Measurements from ENCODE around the gene TMEM125.

The TMEM125 gene

GRCh38 chr1:43303471-43304313, 33.9 kb downstream of the TMEM125 start:
- Histone ChIP-seq H3K4me3 (ENCODE audit: severe bottlenecking) (no peak overlapping the region), H3K9me3 (ENCODE audit: severe bottlenecking) (no peaks in the 10 kb centered on the region), H3K27me3 (ENCODE audit: insufficient read depth, poor library complexity, severe bottlenecking) (no peaks in the 10 kb centered on the region), H3K27ac (ENCODE audit: poor library complexity, severe bottlenecking) (no peak overlapping the region), H3K36me3 (ENCODE audit: low read depth) (no peaks in the 10 kb centered on the region), H3K4me1 (ENCODE audit: insufficient read depth, poor library complexity, severe bottlenecking) (no peaks in the 10 kb centered on the region)
- ATAC-seq (ENCODE audit: low read depth) (no peak), DNase-seq (ENCODE audit: low spot score) (no peak)
- no peak for TF ChIP-seq CTCF (IDR thresholded peaks at IDR 0.05; ENCODE audit: poor library complexity, severe bottlenecking)

GRCh38 chr1:43304314-43304681, 34.5 kb downstream of the TMEM125 start:
- ATAC-seq (ENCODE audit: low read depth) (no peak), DNase-seq (ENCODE audit: low spot score) (no peak)
- Histone ChIP-seq H3K4me1 (ENCODE audit: insufficient read depth, poor library complexity, severe bottlenecking) (no peaks in the 10 kb centered on the region), H3K27me3 (ENCODE audit: insufficient read depth, poor library complexity, severe bottlenecking) (no peaks in the 10 kb centered on the region), H3K4me3 (ENCODE audit: severe bottlenecking) (no peak overlapping the region), H3K9me3 (ENCODE audit: severe bottlenecking) (no peaks in the 10 kb centered on the region), H3K27ac (ENCODE audit: poor library complexity, severe bottlenecking) (no peak overlapping the region), H3K36me3 (ENCODE audit: low read depth) (no peaks in the 10 kb centered on the region)
- no peak for TF ChIP-seq CTCF (IDR thresholded peaks at IDR 0.05; ENCODE audit: poor library complexity, severe bottlenecking)

GRCh38 chr1:43304771-43305300, 35.1 kb downstream of the TMEM125 start:
- Histone ChIP-seq H3K9me3 (ENCODE audit: severe bottlenecking) (no peaks in the 10 kb centered on the region), H3K27ac (ENCODE audit: poor library complexity, severe bottlenecking) (no peak overlapping the region), H3K4me3 (ENCODE audit: severe bottlenecking) (no peak overlapping the region), H3K27me3 (ENCODE audit: insufficient read depth, poor library complexity, severe bottlenecking) (no peaks in the 10 kb centered on the region), H3K4me1 (ENCODE audit: insufficient read depth, poor library complexity, severe bottlenecking) (no peaks in the 10 kb centered on the region), H3K36me3 (ENCODE audit: low read depth) (no peaks in the 10 kb centered on the region)
- DNase-seq (ENCODE audit: low spot score) (no peak), ATAC-seq (ENCODE audit: low read depth) (no peak)
- TF ChIP-seq CTCF (IDR thresholded peaks at IDR 0.05; ENCODE audit: poor library complexity, severe bottlenecking): no peak

- no peaks in the 10 kb centered on the region for H3K36me3 ChIP-seq (ENCODE audit: low read depth)
- H3K4me1 ChIP-seq (ENCODE audit: insufficient read depth, poor library complexity, severe bottlenecking): no peaks in the 10 kb centered on the region
- ATAC-seq (ENCODE audit: low read depth) (no peak), DNase-seq (ENCODE audit: low spot score) (no peak)
- TF ChIP-seq CTCF (IDR thresholded peaks at IDR 0.05; ENCODE audit: poor library complexity, severe bottlenecking): no peak
- no peak overlapping the region for H3K27ac ChIP-seq (ENCODE audit: poor library complexity, severe bottlenecking)
- no peaks in the 10 kb centered on the region for H3K27me3 ChIP-seq (ENCODE audit: insufficient read depth, poor library complexity, severe bottlenecking)
- H3K9me3 ChIP-seq (ENCODE audit: severe bottlenecking): no peaks in the 10 kb centered on the region
- H3K4me3 ChIP-seq (ENCODE audit: severe bottlenecking): no peak overlapping the region
Observed at GRCh38 chr1:43305461-43305860, 35.7 kb downstream of the TMEM125 start.
